ENCODE data around the gene GIT2.
"Not testable (repeated sequence)": the region's sequence is repeated elsewhere in the genome, so short reads cannot be mapped to it uniquely, and the experiment has no call there.

Gene GIT2

DNA sequence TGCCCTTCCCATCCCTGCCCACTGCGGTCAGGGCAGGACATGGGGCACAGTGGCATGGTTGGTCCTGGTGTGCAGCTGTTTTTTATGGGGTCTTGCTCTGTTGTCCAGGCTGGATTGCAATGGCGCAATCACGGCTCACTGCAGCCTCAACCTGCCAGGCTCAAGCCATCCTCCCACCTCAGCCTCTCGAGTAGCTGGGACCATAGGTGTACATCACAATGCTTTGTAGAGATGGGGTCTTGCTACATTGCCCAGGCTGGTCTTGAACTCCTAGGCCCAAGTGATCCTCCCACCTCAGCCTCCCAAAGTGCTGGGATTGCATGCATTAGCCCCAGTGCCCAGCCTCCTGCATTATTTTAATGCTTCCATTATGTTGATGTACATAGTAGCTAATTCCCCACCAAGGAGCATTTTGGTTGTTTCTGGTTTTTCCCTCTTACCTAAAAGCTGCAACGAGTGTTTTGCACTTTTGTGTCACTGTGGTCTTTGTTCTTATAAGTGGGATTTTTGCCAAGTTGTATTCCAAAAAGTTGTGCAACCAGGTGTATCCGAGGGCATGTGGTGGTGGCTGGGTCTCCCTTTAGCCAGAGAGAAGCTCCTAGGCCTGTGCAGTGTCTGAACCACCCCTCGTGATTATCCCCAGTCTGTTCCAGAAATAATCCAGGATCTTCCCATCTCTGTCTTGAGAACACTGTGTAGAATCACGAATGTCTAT, 85.8 kb downstream of the GIT2 start:
- no peak for DNase-seq (ENCODE audit: low read depth, low spot score)

DNA sequence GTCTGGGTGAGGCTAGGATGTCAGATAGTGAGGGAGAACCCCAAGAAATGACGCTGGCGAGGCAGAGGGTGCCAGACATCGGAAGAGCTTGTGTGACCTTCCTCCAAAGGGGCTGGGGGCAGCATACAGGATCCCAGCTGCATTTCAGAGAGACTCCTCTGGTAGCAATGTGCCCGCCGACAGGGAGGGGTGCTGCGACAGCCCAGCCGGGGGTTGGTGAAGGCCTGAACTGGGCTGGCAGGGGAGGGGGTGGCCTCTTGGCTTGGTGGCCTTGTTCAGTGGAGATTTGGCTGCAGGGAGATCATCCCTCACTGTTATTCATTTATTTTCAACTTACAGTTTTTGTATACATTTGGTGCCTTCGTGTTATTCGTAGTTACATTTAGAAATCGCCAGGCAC, 90.9 kb downstream of the GIT2 start:
- H3K4me3 ChIP-seq (ENCODE audit: low read length) = no peak overlapping the region
- no peak for DNase-seq (ENCODE audit: low read depth, low spot score)

More for the DNA sequence above, 85.8 kb downstream of the GIT2 start:
- no peak overlapping the region for H3K4me3 ChIP-seq (ENCODE audit: low read length)

DNA sequence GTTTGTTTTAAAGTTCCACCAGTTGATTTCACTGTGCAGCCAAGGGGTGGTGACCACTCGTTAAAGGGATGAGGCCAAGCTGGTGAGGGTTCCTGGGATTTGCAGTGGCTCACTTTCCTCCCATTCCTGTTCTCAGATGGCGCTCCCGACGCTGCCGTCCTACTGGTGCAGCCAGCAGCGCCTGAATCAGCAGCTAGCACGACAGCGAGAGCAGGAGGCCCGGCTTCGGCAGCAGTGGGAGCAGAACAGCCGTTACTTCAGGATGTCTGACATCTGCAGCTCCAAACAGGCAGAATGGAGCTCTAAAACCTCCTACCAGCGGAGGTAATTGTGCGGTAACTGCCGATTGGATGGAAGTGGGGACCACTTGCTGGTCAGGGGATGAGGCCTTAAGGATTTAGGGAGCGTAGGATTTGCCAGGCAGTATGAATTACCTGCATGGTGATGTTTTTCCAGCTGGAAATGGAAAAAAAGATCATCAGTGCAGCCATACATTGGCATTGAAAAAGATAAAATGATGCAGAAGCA, 93.2 kb downstream of the GIT2 start:
- no peak for DNase-seq (ENCODE audit: low read depth, low spot score)
- H3K4me3 ChIP-seq (ENCODE audit: low read length) = no peak overlapping the region

DNA sequence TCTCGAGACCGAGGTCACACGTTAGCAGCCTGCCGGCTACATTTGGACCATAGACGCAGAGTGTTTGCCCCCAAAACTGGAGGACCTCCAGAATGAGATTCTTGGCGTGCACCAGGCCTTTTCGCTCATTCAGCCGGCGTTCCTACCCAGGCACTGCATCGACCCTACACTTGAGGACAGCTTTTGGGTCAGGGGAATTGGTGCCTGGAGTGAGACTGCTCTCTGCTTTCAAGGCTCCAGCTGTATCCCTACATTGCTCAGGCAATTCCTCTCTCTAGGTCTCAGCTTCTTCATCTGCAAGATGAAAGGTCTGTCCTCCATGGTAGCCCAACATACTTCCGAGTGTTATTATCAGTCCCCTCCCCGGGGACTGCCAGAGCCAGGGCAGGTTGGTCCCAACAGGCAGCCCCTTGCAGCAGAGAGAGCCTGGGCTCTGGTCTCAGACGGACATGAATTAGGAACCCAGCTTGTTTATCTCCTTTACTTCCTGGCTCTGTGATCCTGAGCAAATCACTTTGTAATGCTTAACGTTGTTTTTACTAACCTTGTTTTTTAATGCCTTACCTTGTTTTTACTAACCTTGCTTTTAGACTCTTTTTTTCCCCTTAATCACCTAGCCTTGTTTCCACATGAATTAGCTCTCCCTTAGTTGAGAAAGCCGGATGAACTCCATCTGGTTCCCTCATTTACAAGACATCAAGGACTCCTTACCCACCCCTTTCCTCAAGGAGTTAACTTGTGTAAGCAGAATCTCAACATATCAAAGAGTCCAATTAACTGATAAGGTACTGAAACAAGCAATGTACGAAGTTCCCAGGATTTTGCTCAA, 95.2 kb downstream of the GIT2 start:
- no peak for DNase-seq (ENCODE audit: low read depth, low spot score)

DNA sequence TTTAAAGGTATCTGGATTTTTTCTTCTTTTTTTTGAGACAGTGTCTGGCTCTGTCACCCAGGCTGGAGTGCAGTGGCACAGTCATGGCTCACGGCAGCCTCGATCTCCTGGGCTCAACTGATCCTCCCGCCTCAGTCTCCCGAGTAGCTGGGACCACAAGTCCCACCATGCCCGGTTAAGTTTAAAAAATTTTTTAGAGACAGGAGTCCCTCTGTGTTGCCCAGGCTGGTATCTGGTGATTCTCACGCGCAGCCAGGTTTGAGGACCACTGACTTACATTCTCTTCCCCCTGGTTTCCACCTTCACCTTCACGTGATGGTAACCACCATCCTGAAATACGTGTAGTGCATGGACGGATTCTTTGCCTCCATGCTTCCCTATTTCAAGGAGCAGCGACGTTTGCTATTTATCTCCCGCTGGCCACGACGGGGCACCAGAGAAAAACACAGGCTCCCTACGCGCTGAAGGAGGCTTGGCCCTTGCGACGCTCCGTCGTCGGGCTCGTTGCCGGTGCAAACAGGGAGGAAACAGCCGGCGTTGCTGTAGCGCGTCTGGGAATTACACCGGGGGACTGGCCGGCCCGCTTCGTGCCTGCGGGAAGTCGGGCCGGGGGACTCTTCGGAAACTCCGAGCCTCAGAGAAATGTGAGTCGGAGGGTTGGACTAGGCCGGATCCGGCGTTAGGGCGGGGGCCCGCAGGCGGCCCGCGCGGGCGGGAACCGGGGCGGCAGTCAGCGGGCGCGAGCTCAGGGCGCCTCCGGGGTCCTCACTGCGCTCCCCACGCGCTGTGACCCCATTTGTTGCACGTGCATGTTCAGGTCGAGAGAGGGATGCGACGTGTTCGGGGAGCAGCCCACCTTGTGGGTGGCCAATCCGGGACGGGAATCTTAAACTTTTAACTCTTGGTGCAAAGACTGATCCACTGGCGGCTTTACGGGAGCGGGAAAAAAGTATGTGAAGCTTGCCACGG, 96.1 kb downstream of the GIT2 start, which contains the start of gene TCHP:
TSS of gene TCHP (plus strand) at position 492 of the 969 bp plus-strand sequence. CDS start 2,753 bp downstream, outside the sequence.
- peak; percentile 78 for DNase-seq (ENCODE audit: low read depth, low spot score)
- H3K4me3 ChIP-seq (ENCODE audit: low read length) = peak within 1 kb of the TSS; percentile 76

More for the DNA sequence above, 95.2 kb downstream of the GIT2 start:
- peak overlapping the region; percentile 76 for H3K4me3 ChIP-seq (ENCODE audit: low read length)

DNA sequence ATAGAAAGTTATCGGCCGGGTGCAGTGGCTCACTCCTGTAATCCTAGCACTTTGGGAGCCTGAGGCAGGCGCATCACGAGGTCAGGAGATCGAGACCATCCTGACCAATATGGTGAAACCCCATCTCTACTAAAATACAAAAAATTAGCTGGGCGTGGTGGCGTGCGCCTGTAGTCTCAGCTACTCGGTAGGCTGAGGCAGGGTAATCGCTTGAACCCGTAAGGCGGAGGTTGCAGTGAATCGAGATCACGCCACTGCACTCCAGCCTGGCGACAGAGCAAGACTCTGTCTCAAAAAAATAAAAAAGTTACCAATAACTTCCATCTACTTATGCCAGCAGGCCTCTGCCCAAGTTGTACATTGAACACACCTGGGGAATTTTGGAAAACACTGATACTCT, 96.8 kb downstream of the GIT2 start:
- H3K4me3 ChIP-seq (ENCODE audit: low read length) = peak overlapping the region; percentile 76
- not testable (repeated sequence) for DNase-seq (ENCODE audit: low read depth, low spot score)

DNA sequence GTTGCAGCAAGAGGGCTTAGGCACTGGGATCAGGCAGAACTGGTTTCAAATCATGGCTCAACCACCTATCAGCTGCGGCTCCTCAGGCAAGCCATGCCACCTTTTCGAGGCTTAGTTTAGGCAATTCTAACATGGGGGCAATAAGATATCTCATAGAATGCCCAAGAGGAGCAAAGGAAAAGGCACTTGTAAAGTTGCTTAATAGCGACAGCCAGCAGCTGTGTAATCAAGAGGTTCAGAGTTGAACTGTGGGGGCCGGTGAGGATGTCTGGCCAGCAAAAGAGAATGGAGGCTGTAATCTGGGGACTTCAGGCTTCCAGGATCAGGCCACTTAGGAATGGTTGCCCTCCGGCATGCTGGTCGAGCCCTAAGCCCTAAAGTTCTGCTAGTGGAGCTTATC, 99.1 kb downstream of the GIT2 start:
- H3K4me3 ChIP-seq (ENCODE audit: low read length) = no peak overlapping the region
- no peak for DNase-seq (ENCODE audit: low read depth, low spot score)

DNA sequence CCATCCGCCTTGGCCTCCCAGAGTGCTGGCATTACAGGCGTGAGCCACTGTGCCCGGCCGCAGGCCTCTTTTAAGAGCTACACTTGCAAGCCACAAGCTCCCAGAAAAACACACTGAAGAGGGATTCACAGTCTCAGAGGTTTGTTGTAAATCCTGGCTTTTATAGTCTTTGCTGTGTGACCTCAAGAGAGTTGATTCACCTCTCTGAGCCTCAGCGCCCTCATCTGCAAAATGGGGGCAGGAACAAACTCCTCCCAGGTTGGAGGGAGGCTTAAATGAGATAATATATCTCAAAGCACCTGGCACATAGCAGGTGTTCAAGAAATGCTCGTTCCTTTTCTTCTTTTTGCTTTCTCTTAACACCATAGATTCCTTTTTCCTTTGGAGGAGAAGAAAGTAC, 100.0 kb downstream of the GIT2 start:
- DNase-seq (ENCODE audit: low read depth, low spot score) = no peak
- no peak overlapping the region for H3K4me3 ChIP-seq (ENCODE audit: low read length)

DNA sequence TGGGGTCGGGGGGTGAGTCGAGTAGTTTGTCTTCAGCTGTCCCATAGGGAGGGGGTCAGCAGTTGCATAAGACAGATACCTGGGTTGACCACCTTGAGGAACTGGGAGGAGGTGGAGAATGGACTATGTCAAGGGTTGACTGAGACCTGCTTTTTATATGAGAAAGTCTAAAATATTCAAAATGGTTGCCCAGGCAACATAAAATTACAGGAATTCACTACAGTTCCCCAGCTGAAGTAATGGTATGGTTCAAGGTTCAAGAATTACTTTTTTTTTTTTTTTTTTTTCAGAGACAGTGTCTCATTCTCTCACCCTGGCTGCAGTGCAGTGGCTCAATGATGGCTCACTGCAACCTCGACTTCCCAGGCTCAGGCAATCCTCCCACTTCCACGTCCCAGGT, 101.2 kb downstream of the GIT2 start:
- H3K4me3 ChIP-seq (ENCODE audit: low read length) = no peak overlapping the region
- no peak for DNase-seq (ENCODE audit: low read depth, low spot score)

DNA sequence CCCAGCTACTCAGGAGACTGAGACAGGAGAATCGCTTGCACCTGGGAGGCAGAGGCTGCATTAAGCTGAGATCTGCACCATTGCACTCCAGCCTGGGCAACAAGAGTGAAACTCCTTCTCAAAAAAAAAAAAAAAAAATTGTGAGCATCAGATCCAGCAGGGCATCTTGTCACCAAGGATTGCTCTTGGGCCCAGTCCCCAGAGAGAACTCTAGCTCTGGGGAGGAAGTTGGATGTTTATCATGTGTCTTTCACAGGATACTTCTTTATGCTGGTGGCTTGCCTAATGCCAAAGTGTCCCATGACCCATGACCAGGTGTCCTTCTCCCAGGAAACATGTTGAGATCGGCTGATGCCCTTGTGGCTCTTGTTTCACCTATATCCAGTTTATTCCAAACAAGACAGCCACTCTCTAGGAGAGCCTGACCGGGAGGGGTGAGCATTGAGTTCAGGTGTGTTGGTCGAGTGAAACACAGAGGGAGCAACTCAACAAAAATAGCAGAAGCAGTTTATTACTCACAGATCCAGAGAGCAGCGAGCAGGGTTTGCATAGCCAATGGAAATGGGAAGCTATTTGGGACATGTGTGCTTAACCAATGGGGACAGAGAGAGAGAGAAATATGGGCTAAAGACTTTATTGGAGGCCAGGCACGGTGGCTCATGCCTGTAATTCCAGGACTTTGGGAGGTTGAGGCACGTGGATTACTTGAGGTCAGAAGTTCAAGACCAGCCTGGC, 102.7 kb downstream of the GIT2 start:
- no peak overlapping the region for H3K4me3 ChIP-seq (ENCODE audit: low read length)
- DNase-seq (ENCODE audit: low read depth, low spot score) = no peak

DNA sequence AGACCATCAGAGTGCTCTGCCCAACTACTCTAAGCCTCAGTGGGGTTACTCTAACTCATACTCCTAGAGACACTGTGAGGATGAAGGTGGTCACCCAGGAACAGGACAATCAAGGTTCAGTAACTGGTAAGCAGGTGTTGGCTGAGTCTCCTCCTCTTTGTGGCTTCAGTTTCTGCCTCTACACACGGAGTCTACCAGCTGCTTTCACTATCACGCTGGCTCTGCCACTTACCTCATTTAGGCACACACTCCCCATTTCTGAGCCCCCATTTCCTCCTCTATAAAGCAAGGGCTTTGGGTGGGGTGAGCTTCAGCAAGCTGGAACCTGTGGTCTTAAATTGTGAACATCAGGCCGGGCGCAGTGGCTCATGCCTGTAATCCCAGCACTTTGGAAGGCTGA, 103.4 kb downstream of the GIT2 start:
- no peak overlapping the region for H3K4me3 ChIP-seq (ENCODE audit: low read length)
- DNase-seq (ENCODE audit: low read depth, low spot score) = peak; percentile 39

DNA sequence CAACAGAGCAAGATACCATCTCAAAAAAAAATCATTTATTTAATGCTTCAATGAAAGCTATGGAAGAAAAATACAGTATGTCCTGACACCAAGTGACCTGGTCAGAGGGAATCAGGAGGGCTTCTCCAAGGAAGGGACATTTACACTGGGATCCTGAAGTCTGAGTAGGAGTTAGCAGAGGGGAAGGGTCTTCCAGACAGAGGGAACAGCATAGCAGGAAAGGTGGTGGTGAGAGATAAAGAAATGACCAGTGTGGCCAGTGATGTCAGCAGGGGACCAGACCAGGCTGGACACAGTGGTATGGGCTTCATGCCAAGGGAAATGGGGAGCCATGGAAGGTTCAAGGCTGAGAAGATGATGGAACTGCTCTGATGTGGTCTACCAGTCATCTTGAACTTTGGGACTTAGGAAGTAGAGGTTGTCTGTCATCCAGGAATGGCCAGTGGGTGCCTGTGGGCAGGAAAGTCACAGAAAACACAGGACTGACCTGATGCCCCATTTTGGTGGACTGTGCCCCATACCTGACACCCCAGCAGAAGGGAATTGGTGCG, 103.9 kb downstream of the GIT2 start:
- DNase-seq (ENCODE audit: low read depth, low spot score) = no peak
- no peak overlapping the region for H3K4me3 ChIP-seq (ENCODE audit: low read length)

DNA sequence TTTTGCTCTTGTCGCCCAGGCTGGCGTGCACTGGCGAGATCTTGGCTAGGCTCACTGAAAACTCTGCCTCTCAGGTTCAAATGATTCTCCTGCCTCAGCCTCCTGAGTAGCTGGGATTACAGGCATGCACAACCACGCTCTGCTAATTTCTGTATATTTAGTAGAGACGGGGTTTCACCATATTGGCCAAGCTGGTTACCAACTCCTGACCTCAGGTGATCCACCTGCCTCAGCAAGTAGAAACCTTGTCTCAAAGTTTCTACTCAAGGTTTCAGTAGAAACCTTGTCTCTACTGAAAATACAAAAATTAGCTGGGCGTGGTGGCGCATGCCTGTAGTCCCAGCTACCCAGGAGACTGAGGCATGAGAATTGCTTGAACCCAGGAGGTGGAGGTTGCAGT, 104.4 kb downstream of the GIT2 start:
- not testable (repeated sequence) for H3K4me3 ChIP-seq (ENCODE audit: low read length); DNase-seq (ENCODE audit: low read depth, low spot score)

DNA sequence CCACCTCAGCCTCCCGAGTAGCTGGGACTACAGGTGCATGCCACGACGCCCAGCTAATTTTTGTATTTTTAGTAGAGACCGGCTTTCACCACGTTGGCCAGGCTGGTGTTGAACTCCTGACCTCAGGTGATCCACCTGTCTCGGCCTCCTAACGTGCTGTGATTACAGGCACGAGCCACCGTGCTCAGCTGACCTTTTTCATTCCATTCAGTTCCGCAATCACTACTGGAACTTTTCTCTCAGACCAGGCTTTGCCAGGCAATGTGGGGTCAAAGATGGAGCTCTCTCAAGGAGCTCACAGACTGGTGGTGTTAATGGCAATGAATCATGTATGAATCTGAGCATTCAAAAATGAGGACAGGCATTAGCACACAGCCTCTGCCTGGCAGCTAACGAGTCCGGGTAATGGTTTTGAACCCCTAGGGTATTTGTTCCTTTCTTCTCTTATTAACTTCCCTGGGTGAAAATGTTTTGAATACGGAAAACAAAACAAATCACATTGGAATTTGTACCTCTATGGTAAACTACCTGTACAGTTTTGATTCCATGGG, 105.5 kb downstream of the GIT2 start:
- DNase-seq (ENCODE audit: low read depth, low spot score) = no peak
- H3K4me3 ChIP-seq (ENCODE audit: low read length) = no peak overlapping the region

DNA sequence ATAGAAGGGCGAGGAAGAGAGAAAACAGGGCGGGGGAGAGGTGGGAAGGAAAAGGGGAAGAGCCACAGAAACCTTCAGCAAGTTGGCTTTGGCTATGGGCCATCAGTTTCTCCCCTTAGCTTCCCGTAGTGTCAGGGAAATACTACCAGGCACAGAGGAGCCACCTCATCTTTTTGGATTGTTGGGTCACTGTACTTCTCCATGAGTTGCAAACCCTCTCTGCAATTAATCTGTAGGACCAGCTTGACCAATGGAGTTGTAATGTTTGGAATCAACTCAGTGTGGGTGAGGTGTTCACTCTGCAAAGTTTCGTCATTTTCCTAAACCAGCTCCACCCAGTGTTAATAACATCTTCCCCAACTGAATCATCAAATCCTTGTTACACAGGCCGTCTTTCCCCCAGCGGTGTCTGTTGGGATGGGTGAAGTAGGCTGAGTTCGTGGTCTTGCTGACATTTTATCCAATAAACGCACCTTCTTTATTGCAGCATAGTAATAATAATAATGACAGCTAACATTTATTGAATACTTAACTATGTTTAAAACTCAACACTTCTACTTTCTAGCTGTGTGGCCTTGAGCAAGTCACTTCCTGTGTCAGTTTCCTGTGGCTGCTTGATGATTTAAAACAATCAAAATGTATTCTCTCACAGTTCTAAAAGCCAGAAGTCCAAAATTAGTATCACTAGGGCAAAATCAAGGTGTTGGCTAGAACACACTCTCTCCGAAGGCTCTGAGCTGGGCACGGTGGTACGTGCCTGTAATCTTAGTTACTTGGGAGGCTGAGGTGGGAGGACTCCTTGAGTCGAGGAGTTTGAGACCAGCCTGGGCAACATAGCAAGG, 107.8 kb downstream of the GIT2 start:
- no peak for DNase-seq (ENCODE audit: low read depth, low spot score)
- no peak overlapping the region for H3K4me3 ChIP-seq (ENCODE audit: low read length)

DNA sequence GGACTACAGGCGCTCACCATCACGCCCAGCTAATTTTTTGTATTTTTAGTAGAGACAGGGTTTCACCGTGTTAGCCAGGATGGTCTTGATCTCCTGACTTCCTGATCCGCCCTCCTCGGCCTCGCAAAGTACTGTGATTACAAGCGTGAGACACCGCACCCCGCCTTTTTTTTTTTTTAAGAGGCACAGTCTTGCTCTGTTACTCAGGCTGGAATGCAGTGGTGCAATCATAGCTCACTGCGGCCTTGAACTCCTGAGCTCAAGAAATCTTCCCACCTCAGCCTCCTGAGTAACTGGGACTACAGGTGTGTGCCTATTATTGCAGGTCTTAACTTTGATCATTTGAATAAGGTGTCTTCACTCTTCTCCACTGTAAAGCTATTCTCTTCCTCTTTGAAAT, 110.6 kb downstream of the GIT2 start:
- DNase-seq (ENCODE audit: low read depth, low spot score) = no peak
- H3K4me3 ChIP-seq (ENCODE audit: low read length) = no peak overlapping the region

DNA sequence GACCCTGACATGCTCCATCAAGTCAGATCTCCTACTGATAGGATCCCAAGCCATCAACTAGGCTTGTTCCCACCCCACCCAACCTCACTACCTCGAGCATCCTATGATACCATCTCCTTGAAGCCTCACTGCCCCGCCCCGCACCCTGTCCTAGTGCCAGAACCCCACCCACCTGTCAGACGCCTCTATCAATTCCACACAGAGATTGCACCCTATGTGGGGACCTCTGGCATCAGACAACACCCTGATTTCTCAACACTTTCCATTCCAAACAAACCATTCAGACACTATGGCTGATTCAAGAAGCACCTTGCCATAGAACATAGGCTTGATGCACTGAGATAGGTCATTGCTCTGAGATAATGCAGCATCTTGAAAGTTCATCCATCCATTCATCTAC, 112.7 kb downstream of the GIT2 start:
- no peak overlapping the region for H3K4me3 ChIP-seq (ENCODE audit: low read length)
- no peak for DNase-seq (ENCODE audit: low read depth, low spot score)
